GM21515 (cell line): ENCODE results near the gene MROH7.

Source experiments
- ATAC-seq: cut with Tn5 transposase; IDR thresholded peaks from one replicate; pipeline ENCODE4 v1.9.1; 2021; ENCODE audit not compliant: unreplicated experiment

Gene MROH7

DNA sequence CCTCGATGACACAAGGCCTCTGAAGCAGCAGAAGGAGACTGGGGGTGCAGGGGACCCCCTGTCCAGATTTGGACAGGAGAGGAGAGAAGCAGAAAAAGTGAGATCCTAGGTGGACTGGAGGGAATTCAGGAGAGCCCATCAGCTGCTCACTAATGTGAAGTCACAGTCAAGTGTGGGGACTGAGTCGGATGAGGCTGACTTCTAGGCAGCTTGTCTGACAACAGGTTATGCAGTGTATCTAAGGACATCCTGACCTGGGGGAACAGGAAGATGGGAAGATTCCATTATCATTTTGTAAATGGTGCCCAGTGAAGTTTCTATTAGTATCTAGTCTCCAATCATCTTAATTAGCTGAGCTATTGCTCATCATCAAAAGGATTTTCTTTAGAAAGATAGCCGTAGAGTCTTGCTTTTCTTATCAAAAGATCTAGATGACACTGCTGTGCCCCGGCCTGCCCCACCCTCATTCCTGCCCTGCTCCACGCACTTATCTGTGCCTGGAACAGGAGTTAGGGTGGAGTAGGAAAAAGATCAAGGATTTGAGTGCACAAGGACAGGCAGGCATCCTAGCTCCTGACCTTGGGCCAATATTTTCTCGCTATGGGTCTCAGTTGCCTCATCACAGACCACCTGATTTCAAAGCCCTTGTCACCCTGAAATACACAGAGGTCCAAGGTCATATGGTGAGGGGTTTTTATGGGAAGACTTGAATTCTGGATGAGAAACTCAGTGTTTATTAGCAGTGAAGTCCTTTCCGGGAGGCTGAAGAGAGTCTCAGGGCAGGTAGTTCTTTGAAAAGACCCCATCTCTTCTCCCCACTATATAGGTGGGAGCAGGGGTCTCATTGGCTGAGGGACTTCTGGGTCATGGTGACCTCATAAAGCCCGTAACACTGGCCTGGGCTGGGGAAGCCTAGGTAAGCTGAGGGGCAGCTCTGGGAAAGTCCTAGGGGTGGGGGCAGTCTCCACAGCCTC lies at the start of gene MROH7:
Gene MROH7 (plus strand): TSS at position 924 of the 974 bp plus-strand sequence. CDS start 11,141 bp downstream, outside the sequence.
- no peak for ATAC-seq

DNA sequence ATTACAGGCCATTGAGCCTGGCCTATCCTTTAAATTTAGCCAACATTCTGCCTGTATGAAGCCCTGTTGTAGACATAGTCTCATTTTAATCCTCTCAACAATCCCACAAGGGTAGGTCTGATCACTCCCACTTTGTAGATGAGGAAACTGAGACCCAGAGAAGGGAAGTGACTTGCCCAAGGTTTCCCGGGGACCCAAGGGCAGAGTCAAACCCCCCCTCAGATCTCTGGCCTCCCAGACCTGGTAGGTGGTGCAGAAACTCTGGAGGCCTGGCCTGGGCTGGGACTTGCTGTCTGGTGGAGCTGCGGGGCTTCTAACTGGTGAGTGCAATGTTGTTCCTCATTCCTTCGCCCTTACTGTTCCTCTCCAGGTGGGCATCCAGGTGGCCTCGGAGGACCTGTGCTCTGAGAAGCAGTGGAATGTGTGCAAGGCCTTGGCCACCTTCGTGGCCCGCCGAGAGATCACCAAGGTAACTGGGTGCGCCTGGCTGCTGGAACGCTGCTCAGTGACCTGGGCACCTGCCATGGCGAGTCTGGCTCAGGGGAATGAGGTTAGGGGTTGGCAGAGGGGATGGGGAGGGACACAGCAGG lies 47.9 kb upstream of the MROH7 start:
- no peak for ATAC-seq

DNA sequence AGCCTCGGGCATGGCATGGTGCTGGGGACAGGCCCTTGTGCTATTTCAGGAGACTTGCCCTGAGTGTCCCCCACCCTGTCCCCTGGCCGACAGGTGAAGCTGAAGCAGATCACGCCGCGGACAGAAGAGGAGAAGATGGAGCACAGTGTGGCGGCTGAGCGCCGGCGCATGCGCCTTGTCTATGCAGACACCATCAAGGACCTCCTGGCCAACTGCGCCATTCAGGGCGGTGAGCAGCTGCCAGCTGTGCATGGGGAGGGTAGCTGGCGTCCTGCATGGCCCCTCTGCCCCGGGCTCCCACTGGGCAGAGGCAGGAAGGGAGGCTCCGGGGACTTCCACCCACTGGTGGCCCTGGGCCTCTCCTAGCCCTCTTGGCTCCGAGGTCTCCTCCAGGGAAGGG lies 47.1 kb upstream of the MROH7 start:
- ATAC-seq: no peak

DNA sequence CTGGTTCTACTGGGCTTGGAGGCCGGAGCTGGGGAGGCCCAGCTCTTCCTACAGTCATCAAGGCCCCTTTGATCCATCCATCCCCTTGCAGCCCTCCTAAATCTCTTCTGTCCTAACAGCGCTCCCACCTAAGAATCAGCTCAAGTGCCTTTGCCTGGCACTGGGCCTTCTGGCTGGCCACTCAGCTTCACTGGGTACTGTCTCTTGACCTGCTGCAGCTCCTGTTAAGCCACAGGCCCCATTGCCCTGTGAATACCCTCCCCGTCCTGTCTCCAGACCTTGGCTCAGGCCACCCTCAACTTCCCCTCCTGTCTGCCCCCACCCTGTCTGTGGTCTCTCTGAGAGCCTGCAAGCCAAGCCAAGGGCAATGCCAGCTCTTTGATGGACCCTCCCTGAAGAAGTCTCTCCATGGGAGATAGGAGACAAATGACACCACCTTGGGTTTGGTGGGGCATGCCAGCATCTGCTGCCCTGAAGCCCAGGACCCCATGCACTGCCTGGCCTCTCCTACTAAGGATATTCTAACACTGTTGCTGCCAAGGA lies 45.6 kb upstream of the MROH7 start:
- ATAC-seq: no peak

DNA sequence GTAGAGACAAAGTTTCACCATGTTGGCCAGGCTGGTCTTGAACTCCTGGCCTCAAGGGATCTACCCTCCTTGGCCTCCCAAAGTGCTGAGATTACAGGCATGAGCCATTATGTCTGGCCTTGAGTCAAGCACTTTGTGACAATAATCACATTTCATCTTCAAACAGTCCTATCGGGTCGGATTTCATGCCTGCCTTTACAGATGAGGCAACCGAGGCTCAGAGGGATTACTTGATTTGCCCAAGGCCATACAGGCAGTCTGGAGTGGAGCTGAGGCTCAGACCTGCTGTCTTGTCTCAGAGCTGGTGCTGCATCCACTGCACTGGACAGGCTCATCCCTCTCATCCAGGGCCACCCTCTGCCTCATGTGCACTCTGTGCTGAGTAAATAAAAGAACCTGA lies 44.8 kb upstream of the MROH7 start:
- no peak for ATAC-seq

DNA sequence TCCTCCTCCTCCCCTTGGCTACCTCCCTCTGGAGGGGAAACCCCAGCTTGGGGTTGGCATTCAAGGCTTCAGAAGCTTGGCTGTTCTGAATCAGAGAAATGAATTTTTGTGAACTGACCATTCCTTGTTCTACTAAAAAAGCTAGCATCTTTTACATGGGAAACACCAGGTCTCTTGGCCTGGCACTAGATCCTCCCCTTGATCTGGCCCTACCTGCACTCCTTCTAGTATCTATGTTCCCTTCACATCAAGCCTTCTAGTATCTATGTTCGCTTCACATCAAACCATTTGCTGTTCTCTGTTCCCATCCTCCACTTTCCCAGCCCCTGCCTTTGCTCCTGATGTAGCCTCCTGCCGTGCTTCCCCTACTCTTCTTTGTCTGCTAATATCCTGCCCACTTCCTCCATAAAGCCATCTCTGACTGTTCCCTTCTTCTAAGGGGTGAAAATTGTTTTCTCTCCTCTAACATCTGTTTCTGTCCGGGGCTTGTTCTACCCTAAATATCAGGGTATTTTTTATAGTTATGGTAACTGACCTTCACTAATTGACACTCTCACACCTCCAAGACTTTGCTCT lies 44.0 kb upstream of the MROH7 start:
- ATAC-seq: no peak

DNA sequence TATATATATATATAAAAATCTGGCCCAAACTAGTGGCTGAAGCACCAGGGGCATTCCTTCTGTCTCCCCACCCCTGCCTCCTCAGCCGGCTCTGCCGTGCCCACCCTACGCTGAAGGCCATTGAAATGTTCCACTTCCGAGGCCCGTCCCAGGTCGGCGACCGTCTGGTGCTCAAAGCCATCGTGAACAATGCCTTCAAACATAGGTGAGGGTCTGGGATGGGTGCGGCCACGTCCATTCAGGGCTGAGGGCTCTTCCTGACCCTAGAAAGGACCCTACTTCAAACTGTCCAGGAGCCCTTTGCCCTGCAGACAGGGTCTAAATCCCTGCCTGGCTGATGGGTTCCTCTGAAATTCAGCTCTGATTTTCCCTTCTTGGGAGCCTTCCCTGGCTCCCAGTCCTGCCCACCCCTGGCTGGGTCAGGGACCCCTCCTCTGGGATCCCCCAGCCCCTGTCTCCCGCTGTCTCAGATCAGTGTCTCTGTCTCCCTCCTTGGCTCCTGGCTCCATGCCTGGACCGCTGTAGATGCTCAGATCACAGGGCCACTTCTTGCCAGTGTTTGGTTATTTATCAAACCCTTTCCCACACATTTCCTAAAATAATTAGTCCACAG lies 42.3 kb upstream of the MROH7 start:
- no peak for ATAC-seq

DNA sequence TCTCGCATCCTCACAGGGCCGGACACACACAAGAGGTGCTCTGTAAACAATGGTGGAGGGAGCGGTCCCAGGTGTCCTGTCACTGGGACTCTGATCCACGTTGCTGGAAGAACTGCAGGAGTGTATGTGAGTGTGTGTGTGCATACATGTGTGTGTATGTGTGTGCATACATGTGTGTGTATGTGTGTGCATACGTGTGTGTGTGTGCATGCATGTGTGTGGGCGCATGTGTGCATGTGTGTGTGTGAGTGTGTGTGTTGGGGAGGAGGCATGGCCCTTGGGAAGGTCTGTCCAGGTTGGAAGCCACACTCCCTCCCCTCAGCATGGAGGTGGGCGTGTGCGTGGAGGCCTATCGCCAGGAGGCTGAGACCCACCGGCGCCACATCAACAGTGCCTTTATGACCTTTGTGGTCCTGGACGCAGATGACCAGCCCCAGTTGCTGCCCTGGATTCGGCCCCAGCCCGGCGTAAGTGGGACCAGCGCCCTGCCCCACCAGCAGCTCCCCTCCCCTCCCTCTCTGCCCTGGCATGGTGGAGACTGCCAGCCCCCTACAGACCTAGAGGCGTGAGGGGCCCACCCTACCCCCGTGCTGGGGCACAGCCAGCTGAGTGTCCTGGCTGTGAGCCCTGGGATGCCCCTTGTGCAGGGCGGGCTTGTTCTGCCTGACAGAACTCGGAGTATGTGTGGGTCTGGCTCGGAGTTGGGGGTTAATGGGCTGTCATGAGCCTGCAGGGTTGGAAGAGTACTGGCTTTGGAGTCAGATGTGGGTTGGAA lies 40.5 kb upstream of the MROH7 start:
- ATAC-seq: no peak

DNA sequence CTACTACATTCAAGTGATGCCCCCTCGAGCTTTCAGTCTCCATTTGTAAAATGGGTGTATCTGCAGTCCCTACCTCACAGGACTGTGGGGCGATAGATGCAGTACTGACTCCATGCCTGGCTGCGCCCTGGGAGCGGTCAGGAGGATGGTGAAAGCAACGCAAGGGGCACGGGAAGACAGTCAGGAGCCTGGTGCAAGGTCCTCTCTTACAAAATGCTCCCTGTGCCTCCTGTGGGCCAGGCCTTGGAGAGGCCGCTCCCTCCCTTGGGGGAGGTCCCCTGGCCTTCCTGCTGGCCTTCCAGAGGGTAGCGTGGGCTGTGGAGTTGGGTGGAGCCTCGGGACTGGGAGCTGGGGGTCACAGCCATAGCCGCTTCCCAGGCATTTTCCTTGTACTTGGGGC lies 39.9 kb upstream of the MROH7 start:
- ATAC-seq: no peak

DNA sequence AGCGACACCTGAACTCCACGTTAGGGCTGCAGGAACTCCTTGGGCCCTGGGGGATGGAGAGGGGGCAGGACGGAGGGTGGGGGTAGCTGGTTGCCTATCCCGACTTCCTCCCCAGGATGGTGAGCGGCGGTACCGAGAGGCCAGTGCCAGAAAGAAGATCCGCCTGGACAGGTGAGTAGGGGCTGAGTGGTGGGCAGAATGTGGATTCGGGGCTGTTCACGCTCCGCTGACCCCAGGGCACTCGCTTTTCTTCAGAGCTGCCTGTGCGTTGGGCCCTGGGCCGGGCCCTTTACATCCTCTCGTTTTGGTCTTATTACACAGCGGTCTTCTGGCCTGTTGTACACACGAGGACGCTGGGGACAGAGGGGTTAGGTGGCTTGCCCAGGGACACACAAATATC lies 39.0 kb upstream of the MROH7 start:
- no peak for ATAC-seq

DNA sequence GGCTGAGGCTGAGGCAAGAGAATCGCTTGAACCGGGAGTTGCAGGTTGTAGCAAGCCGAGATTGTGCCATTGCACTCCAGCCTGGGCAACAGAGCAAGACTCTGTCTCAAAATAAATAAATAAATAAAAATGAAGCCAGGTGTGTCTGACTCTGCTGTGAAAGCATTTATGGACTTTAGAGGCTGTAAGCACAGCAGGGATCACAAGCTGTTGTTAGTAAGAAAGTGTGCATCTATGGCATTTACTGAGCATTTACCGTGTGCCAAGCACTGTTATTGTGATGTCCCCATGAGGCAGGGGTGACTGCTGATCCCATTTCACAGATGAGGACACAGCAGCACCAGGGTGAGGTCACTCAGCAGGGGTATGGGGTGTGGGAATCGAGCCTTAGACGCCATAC lies 38.3 kb upstream of the MROH7 start:
- no peak for ATAC-seq

DNA sequence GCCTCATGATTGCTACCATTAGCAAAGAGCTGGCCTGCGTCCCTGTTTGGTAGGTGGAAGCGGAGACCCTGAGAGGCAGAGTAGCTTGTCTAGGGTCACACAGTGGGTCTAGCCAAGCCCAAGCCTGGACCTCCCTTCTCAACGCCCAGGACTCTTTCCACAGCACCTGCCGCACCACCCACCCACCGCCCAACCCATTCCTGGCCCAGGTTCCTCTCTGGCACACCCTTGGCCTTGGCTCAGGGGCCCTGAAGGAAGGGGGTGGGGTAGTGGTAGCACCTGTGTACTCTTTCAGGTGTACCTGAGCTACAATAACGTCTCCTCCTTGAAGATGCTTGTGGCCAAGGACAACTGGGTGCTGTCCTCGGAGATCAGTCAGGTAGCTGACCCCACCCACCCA lies 37.5 kb upstream of the MROH7 start:
- no peak for ATAC-seq

DNA sequence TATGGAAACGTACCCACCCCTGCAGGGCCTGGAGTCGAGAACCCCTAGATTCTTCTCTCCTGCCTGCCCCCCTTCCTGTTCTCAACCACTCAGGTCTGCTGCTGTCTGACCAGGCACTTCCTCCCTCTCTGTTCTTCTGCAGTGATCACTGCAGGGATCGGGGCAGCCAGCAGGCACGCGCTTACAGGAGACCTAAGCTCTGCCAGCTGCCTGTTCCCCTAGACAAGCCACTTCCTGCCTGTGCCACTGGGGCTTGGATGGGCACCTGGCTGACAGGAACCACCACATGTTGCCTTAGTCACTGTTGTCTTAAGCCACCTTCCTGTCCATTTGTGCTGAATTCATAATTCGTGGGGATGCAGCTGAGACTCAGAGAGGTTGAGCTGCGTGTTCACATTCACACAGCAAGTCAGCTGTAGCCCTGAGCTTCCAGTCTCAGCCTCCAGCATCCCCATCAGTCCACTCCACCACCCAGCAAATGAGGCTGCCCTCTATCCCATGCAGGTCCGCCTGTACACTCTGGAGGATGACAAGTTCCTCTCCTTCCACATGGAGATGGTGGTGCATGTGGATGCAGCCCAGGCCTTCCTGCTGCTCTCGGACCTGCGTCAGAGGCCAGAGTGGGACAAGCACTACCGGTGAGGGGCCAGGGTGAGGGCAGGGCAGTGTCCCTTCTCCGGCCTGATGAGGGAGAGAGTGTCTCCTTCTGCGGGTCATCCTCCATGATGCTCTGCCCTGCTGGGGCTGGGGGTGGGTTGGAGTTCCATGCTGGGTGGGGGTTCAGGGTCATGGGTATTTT lies 36.8 kb upstream of the MROH7 start:
- ATAC-seq: no peak

DNA sequence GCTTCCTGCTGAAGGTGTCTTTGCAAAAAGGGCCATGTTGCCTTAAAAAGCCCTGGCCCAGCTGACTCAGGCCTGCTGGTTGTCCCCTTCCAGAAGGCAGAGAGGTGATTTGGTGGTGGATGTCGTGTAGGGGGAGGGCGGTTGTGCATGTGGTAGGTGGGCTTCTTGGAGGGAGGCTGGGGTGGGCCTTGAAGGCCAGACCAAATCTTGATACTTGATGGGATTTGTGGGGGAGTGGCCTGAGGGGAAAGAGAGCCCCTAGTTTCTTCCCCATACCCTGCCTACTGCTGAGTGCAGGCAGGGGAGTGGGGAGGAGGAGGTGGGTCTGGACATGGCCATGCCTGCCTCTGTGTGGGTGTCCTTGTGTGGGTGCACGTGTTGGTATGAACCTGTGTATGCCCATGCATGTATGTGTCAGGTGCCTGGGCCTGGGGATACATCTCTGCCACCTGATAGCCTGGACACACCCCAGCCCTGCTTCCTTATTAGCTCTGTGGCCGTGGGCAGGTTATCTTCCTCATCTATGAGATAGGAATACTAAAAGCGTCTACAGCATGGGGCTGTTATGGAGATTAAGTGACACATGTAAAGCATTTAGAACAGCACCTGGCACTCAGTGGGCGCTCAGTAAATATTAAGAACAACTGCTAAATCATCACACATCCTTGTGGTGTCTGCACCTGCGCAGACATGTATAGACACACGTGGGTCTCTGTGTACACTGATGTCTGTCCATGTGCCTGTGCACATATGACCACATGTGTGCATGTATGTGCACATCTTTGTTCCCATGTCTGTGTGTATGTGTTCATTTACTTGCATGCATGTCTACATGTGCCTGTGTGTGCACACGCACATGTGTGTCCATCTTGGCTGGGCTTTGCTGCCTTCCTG lies 35.2 kb upstream of the MROH7 start:
- no peak for ATAC-seq

DNA sequence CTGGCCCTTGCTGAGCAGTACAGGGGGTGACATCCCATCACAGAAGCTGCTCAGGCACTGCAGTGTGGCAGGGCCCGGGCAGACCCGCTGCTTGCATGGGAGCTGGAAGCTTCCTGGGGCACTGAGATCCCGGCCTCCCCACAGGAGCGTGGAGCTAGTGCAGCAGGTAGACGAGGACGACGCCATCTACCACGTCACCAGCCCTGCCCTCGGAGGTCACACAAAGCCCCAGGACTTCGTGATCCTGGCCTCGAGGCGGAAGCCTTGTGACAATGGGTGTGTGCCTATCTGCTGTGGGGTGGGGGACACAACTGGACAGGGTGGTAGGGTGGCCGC lies 34.6 kb upstream of the MROH7 start:
- no peak for ATAC-seq

DNA sequence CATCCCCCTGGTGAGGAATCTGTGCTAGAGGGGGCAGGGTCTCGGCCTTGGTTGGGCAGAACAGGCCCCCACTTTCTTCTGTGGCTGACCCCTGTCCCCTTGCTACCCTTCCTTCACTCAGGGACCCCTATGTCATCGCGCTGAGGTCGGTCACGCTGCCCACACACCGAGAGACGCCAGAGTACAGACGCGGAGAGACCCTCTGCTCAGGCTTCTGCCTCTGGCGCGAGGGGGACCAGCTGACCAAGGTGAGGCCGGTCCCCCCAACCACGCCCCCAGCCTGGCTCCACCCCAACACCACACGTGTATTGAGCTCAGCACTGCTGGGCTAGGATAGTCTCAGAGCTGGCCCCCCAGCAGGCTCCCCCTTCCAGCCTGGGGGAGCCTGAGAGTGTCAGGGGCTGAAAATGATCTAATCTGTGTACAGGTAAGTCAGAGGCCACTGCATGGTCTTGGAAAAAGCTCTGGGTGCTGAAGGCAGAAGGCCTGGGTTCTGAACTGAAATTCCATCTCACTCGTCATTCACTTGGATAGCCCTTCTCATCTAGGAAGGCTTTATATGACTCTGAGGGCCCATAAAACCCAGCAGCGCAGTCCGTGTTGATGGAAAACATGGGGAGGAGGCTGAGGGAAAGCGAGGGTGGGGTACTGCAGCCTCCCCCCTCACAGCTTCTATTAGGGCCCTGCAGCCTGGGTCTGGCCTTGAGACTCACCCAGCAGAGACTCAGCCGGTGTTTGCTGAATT lies 33.6 kb upstream of the MROH7 start:
- no peak for ATAC-seq

DNA sequence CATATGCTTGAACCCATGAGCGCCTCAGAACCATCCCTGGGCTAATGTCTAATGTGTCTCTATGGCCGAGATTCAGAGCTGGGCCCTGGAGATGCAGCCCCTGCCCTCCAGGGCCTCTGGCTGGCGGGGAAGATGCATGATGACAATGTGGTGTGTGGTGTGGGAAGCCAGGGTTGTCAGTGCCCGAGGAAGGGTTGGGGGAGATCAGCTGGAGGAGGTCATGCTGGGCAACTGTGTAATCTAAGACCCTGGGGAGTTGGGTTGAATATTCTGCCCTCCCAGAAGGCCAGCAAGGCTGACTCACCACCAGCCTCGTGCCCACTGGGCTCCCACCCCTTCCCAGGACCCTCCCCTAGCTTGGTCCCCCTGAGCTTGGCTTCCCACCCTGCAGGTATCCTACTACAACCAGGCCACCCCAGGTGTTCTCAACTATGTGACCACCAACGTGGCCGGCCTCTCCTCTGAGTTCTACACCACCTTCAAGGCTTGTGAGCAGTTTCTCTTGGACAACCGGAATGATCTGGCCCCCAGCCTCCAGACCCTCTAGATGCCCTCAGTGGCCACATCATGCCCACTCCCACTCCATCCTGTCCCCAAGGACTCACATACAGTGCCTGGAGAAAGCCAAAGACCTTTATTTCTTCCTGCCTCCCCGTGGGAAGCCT lies 32.9 kb upstream of the MROH7 start:
- ATAC-seq: no peak
